Left ventricle myocardium inferior (tissue), 1 donor: ENCODE measurements around the gene ICOS. TPM values are rescaled to one million over a fixed set of nuclear protein-coding genes. Genes with fewer than 3 reads are reported as not detected.
"Not testable (repeated sequence)": the region's sequence is repeated elsewhere in the genome, so short reads cannot be mapped to it uniquely, and the experiment has no call there.

Experiments
- DNase-seq: peaks from one replicate; pipeline ENCODE4 v3.0.0-alpha.2; 2020
- H3K27ac ChIP-seq: fragments of 200-600 bp; replicated peaks from 2 replicates; pipeline ENCODE4 v1.8.0; 2021
- H3K27me3 ChIP-seq: fragments of 200-600 bp; 2 replicates; pipeline ENCODE4 v1.8.0; 2021; ENCODE audit warnings: low read depth
- H3K36me3 ChIP-seq: fragments of 200-600 bp; 2 replicates; pipeline ENCODE4 v1.8.0; 2021
- H3K4me1 ChIP-seq: fragments of 200-600 bp; 2 replicates; pipeline ENCODE4 v1.8.0; 2021
- H3K4me3 ChIP-seq: fragments of 200-600 bp; 2 replicates; pipeline ENCODE4 v1.8.0; 2021; ENCODE audit warnings: mild to moderate bottlenecking, moderate library complexity
- H3K9me3 ChIP-seq: fragments of 200-600 bp; replicated peaks from 2 replicates; pipeline ENCODE4 v1.8.0; 2021
- intact Hi-C: fragments of 100-400 bp; cut with micrococcal nuclease; formaldehyde crosslinking; loops from one replicate; pipeline ENCODE4 v1.11.0; 2022
- total RNA-seq: library from RNA; stranded (reverse); fragmentation: NEBNext Ultra II Directional; extraction: Animal tissue kit (Norgen Biotek cat#: 25700); gene quantifications from one replicate; pipeline ENCODE4 v1.2.1, GENCODE V29; 2021
- TF ChIP-seq, protein P1 (sequence below): fragments of 200-600 bp; IDR thresholded peaks from 2 replicates; pipeline ENCODE4 v1.8.0; 2021; ENCODE audit warnings: antibody characterized with exemption, mild to moderate bottlenecking, borderline replicate concordance
- donor health status: DM: no; HTN: yes; CAD: no; lungs with severe emphysema.

ICOS gene
- total RNA-seq, 1 donor from 2014 or later = not detected

DNA sequence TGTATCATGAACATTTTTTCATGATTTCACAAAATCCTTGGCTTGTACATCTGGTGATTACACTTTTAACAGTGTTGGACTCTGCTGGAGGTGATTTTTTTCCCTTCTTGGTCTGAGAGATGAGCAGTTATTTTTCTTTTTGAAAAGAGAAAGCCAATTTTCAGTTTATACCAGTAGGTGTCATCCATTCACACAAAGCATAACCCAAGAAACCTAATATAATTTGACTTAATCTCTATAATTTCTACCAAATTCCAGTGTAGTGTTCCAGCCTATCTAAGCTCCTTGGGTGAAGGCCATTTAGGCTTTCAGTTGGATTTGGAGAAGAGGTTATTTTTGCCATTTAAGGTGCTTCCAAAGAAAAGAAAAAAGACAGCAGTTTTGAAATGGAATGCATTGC, 7.7 kb upstream of the ICOS start:
- DNase-seq = no peak

DNA sequence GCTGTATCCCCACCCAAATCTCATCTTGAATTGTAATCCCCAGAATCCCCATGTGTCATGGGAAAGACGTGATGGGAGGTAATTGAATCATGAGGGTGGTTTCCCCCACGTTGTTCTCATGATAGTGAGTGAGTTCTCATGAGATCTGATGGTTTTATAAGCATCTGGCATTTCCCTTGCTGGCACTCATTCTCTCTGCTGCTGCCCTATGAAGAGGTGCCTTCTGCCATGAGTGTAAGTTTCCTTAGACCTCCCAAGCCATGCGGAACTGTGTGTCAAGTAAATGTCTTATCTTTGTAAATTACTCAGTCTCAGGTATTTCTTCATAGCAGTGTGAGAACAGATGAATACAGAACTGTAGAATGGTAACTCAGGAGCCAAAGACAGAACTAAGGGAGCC, 5.3 kb upstream of the ICOS start:
- H3K4me1 ChIP-seq, H3K27ac ChIP-seq, H3K9me3 ChIP-seq, intact Hi-C loops, H3K36me3 ChIP-seq, DNase-seq, H3K27me3 ChIP-seq, H3K4me3 ChIP-seq: not testable (repeated sequence)

More for the DNA sequence above, 7.7 kb upstream of the ICOS start:
- intact Hi-C loops = no loop called here
- H3K9me3 ChIP-seq = no peaks in the 10 kb centered on the region
- H3K27ac ChIP-seq = no peak overlapping the region
- TF ChIP-seq, protein P1, sequence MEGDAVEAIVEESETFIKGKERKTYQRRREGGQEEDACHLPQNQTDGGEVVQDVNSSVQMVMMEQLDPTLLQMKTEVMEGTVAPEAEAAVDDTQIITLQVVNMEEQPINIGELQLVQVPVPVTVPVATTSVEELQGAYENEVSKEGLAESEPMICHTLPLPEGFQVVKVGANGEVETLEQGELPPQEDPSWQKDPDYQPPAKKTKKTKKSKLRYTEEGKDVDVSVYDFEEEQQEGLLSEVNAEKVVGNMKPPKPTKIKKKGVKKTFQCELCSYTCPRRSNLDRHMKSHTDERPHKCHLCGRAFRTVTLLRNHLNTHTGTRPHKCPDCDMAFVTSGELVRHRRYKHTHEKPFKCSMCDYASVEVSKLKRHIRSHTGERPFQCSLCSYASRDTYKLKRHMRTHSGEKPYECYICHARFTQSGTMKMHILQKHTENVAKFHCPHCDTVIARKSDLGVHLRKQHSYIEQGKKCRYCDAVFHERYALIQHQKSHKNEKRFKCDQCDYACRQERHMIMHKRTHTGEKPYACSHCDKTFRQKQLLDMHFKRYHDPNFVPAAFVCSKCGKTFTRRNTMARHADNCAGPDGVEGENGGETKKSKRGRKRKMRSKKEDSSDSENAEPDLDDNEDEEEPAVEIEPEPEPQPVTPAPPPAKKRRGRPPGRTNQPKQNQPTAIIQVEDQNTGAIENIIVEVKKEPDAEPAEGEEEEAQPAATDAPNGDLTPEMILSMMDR = peak; percentile 19
- no peak overlapping the region for H3K4me3 ChIP-seq
- H3K27me3 ChIP-seq = no peaks in the 10 kb centered on the region
- no peaks in the 10 kb centered on the region for H3K36me3 ChIP-seq
- no peaks in the 10 kb centered on the region for H3K4me1 ChIP-seq

DNA sequence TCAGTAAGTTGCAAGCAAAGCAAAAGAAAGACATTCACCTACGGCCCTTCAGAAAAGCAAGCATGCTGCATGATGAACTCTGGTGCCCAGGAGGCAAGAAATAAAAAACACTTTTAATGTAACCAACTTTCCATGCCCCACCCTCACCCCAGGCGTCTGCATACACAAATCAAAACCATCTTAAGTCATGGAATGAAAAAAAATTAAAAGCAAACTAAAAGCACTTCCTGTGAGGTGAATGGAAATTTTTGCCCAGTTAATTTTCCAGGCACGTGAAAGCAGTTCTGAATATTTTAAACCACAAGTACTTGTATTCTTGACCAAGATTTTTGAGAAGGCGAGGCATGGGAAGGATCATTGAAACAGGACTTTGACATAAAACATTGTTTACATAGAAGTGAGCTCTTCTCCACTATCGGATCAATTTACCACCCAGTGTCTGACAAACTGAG, 2.5 kb upstream of the ICOS start:
- TF ChIP-seq, protein P1 = no peak
- H3K36me3 ChIP-seq = no peaks in the 10 kb centered on the region
- no peaks in the 10 kb centered on the region for H3K9me3 ChIP-seq
- H3K27me3 ChIP-seq = no peaks in the 10 kb centered on the region
- H3K4me1 ChIP-seq = no peaks in the 10 kb centered on the region
- no peak for DNase-seq
- intact Hi-C loops = no loop called here
- H3K27ac ChIP-seq = no peak overlapping the region
- H3K4me3 ChIP-seq = no peak overlapping the region

GRCh38 chr2:203934711-203935438, 1.7 kb upstream of the ICOS start:
- no peak for DNase-seq
- Histone ChIP-seq H3K9me3 (no peaks in the 10 kb centered on the region), H3K27ac (no peak overlapping the region), H3K36me3 (no peaks in the 10 kb centered on the region), H3K4me3 (no peak overlapping the region), H3K4me1 (no peaks in the 10 kb centered on the region), H3K27me3 (no peaks in the 10 kb centered on the region)
- TF ChIP-seq, protein P1 = no peak
- intact Hi-C loops = no loop called here

DNA sequence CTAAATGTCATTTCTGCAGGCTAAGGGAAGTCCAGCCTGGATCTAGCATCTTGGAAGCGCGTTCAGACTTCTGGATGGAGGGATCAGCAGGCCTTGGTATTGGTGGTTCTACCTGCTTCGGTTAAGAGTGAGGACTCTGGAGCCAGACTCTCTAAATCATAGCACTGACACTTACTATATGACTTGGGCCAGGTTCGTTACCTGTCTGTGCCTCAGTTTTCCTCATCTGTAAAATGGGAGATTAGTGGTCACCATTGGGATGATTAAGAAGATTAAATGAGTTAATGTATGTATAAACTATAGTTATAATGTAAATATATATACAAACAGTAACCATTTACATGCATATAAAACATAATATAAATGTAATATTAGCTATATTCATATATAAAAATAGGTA, 995 bp upstream of the ICOS start:
- Histone ChIP-seq H3K27me3 (peaks cover under 1% of the 10 kb centered on the region), H3K27ac (no peak overlapping the region), H3K4me3 (no peak overlapping the region), H3K9me3 (no peaks in the 10 kb centered on the region), H3K36me3 (no peaks in the 10 kb centered on the region), H3K4me1 (no peaks in the 10 kb centered on the region)
- TF ChIP-seq, protein P1 = no peak
- no peak for DNase-seq
- intact Hi-C loops = no loop called here

- no peak for DNase-seq
- Histone ChIP-seq H3K36me3 (no peaks in the 10 kb centered on the region), H3K9me3 (no peaks in the 10 kb centered on the region), H3K27ac (no peak overlapping the region), H3K27me3 (peaks cover 4% of the 10 kb centered on the region), H3K4me3 (no peak overlapping the region), H3K4me1 (no peaks in the 10 kb centered on the region)
- TF ChIP-seq, protein P1 = no peak
- intact Hi-C loops = no loop called here
Observed at GRCh38 chr2:203936949-203937348, 386 bp downstream of the ICOS start.
